ENCODE data around the gene SEMA3G.

DNA sequence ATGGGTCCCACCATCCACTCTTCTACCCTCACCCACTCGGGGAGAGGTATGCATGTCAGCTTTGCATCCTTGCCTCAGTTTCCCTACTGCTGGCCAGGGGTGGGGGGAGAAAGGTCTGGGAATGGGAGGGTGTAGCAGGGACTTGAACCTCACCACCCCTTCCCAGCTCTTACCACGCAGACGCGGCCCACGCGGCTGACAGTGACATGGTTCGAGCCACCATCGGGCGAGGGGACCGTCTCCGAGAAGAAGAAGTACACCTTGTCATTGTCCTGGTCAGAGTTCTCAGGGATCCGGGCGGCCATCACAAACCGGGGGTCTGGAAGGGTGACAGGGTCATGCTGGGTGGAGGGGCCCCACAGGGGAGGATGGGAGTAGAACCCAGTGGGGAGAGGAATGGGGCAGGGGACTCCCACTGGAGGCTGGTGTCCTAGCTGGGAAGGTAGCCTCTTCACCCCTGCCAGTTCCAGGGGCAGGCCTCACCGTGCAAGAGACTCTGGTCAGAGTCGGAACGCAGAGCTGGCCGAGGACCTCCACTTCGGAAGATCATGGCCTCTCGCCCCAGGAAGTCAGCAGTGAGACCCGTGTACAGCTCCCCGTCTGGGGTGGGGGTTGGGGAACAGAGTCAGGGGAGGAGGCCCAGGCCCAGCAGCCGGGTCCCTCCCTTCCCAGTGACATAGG lies 3.7 kb downstream of the SEMA3G start:
- no peak for TF ChIP-seq EP300 (conservative IDR thresholded peaks at IDR 0.05; ENCODE audit: poor library complexity, severe bottlenecking)
- TF ChIP-seq, protein P1, sequence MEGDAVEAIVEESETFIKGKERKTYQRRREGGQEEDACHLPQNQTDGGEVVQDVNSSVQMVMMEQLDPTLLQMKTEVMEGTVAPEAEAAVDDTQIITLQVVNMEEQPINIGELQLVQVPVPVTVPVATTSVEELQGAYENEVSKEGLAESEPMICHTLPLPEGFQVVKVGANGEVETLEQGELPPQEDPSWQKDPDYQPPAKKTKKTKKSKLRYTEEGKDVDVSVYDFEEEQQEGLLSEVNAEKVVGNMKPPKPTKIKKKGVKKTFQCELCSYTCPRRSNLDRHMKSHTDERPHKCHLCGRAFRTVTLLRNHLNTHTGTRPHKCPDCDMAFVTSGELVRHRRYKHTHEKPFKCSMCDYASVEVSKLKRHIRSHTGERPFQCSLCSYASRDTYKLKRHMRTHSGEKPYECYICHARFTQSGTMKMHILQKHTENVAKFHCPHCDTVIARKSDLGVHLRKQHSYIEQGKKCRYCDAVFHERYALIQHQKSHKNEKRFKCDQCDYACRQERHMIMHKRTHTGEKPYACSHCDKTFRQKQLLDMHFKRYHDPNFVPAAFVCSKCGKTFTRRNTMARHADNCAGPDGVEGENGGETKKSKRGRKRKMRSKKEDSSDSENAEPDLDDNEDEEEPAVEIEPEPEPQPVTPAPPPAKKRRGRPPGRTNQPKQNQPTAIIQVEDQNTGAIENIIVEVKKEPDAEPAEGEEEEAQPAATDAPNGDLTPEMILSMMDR (IDR thresholded peaks at IDR 0.05; ENCODE audit: poor library complexity, severe bottlenecking): no peak
- no peak for TF ChIP-seq EZH2 (IDR thresholded peaks at IDR 0.05; ENCODE audit: borderline replicate concordance, insufficient read depth, low read length, poor library complexity, severe bottlenecking)
- no peak for TF ChIP-seq POLR2AphosphoS5 (IDR thresholded peaks at IDR 0.05)
- TF ChIP-seq SMC3 (conservative IDR thresholded peaks at IDR 0.05; ENCODE audit: poor library complexity): no peak
- no peak for TF ChIP-seq MXI1 (conservative IDR thresholded peaks at IDR 0.05; ENCODE audit: poor library complexity, severe bottlenecking)

Measured in neural cell (in vitro differentiated cells).